IPS-NIHi7 (cell line): ENCODE results near the gene TCF15.
A peak's percentile ranks its signal among the peaks of the same experiment; 100 is the strongest.

Experiments
- DNase-seq: peaks from one replicate; pipeline ENCODE4 v3.0.0; 2012; ENCODE audit warnings: mixed read lengths; ENCODE audit errors: extremely low spot score

Gene TCF15

GRCh38 chr20:611843-612185 lies 1.7 kb upstream of the TCF15 start:
- DNase-seq = peak; percentile 40

GRCh38 chr20:611047-611842 lies 1.1 kb upstream of the TCF15 start:
- no peak for DNase-seq

DNA sequence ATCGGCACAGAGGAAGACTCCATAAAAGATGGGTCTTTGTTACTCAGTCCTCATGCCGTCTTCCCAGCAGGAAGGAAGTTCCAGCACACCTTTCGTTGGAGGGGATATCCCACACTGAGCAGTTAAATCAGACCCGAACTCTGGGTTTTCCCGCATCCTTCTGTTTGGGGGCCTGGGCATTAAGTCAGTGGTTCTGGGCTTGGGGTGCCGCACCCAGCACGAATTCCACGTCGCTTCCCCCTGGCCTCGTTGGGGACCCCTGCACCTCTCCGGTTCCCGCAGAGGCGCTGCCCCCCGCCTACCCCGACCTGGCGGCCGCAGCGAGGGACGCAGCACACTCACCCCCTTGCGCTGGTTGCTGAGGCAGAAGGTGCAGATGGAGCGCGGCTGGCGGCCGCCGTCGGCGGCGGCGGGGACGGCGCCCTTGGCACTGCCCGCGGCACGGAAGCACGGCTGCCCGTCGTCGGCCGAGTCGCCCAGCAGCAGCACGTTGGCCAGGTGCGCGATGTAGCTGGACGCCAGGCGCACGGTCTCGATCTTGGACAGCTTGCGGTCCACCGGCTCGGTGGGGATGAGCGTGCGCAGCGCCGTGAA lies 641 bp downstream of the TCF15 start:
- DNase-seq = peak; percentile 32

DNA sequence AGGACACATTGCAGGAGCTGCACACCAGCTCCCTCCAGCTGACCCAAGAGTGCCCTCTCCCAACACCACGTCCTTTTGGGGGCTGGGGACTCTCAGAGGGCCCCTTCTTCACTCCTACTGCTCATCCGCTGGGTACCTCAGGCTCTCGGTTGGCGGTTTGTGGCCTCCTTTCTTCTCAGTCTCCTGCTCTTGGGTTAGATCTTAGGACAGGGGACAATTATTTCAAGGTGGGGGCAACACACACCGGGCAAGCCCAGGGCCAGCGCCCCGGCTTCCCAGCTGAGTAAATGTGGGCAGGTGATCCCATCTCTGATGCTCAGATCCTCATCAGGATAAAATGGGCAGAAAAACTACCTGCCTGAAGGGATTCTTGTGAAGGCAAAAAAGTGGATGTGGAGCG lies 1.1 kb downstream of the TCF15 start:
- DNase-seq = no peak

- no peak for DNase-seq
These were observed 2.6 kb downstream of the TCF15 start for GRCh38 chr20:607476-607875.

GRCh38 chr20:605237-605636 lies 4.9 kb downstream of the TCF15 start:
- DNase-seq = no peak

DNA sequence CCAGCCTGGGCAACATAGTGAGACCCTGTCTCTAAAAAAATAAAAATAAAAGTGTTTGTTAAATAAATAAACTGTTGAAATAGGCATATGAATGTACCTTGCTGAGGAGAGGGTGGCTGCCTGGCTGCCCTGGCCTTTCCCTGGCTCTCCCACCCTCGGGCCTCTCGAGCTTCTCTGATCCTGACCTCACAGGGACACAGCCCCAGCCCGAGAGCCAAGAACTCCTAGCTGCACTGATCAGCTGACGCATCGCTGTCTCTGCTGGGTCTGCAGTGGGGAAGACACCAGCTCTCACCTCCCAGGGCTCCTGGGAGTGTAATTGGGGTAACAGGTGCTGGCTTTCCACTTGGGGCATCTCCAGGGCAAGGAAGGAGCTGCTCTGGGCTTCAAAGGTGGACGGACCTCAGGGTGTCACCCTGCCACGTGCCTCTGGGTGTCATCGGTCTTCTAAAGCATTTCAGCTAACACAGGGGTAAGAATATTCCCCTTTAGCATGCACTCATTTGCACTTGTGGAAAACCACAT lies 6.9 kb downstream of the TCF15 start:
- no peak for DNase-seq

- DNase-seq = no peak
These were observed 7.8 kb downstream of the TCF15 start for GRCh38 chr20:602111-602970.

DNA sequence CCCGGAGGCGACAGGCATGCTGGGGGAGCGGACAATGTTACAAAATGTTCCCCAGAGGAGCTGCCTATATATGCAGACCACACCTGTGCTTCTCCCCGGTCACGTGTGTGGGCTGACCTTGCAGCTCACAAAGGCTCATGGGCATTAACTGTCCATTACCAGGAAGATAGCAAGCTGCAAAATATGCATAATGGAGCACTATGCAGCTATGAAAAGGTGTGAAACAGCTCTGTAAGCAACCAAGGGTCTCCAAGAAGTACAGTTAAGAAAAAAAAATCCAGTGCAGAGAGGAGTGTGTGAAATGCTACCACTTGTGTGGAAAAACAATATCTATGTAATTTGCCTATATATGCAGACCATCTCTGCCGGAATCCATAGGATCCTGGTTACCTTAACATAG lies 9.4 kb downstream of the TCF15 start:
- no peak for DNase-seq

GRCh38 chr20:600141-600540 lies 10.0 kb downstream of the TCF15 start:
- DNase-seq = no peak

DNA sequence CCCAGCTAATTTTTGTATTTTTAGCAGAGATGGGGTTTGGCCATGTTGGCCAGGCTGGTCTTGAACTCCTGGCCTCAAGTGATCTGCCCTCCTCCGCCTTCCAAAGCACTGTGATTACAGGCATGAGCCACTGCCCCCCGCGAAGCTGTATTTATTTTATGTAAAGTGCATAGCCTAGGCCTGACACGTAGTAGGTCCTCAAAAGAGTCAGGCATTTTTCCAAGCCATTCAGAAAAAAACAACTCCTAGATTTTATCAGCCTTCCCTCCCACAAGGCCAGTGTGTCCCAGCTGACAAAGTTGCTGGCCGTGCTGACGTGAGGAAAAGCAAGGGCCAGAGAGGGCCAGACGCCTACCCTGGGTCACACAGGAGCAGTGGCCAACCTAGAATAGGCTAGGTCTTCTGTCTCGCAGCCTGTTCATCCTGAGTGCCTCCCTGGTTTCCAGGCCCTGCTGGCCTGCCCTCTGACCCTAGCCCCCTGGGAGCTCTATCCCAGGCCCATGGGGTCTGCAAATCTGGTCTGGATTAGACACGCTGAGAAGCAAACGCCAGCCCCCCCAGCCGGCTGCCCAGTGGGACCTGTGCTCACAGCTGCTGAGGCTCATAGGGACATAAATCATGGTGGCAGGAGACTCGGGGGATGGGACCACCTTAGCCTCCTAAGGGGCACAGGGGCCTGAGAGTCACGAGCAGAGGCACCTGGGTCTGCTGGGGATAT lies 11.8 kb downstream of the TCF15 start:
- no peak for DNase-seq

GRCh38 chr20:597560-597959 lies 12.5 kb downstream of the TCF15 start:
- no peak for DNase-seq

GRCh38 chr20:595330-596308 lies 14.5 kb downstream of the TCF15 start:
- DNase-seq = peak; percentile 41

GRCh38 chr20:592506-592905 lies 17.6 kb downstream of the TCF15 start:
- DNase-seq = no peak

DNA sequence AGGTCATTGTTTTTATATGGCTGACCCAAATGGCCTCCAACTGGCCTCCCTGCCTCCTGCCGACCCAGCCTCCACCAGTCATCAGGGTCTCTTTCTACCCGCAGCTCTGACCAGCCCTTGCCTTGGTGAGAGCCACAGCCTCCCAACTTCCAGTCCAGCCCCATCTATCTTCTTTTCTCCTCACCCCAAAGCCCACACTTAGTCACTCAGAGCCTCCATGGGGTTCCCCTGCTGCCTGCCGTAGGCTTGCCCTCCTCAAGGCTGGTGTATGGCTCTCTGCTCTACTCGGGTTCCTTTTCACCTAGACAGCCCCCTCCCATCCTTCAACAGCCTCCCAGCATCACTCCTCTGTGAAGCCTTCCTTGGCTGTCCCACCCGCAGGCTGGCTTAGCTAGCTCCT lies 18.2 kb downstream of the TCF15 start:
- no peak for DNase-seq

DNA sequence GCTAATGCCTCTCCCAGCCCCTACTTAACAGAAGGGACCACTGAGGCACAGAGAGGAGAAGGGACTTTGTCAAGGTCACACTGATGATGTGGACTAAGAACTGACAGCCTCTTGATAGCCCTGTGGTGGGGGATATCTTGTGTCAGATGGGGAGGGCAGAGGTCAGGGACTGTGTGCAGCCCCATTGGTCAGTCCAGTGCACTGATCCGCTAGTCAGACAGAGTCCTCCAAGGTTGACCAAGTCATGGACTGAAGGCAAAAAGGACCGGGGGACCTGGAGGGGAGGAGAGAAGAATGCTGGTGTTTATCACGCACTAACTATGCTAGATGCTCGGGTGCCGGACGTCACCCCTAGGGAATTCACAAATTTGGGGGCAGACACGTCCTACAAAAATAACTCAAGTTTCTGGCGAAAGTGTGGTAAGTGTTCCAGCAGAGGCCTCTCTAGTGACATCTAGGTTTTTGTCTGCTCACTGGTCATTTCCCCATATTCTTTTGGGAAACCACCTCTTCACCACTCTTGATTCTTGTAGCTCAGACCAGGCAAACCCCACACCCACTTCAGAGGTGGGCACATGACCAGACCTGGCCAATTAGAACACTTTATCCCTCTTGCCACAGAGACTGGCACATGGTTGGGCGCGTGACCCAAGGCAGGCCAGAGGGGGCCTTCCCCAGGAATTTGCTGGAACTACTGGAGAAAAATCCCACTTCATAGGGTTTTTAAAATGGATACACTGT lies 21.0 kb downstream of the TCF15 start:
- no peak for DNase-seq

DNA sequence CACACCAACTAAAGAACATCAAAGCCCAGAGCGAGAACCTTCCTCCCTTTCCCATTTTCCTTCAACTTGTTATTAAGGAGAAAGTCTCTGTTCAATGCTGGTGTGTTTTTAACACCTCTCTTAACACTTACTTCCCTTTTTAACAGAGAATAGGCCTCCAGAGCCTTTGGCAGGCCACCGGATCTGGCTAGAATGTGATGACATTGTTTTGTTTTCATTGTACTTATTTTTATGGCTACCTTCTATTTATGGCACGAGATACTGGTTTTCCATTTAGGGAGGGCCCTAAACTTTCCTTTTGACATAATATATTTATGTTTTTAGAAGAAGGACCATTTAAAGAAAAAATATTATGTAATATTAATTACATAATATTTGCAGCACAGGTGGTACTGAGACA lies 21.6 kb downstream of the TCF15 start:
- DNase-seq = no peak

- DNase-seq = no peak
These were observed 25.2 kb downstream of the TCF15 start for GRCh38 chr20:584971-585301.

- peak; percentile 39 for DNase-seq
These were observed 25.7 kb downstream of the TCF15 start for GRCh38 chr20:584161-584970.
